H1 (cell line): Measurements from ENCODE around the gene TRIM41. TPM values are rescaled to one million over a fixed set of nuclear protein-coding genes. Genes with fewer than 3 reads are reported as not detected.

ENCODE experiments used
- ATF2 ChIP-seq: IDR thresholded peaks from 2 replicates; pipeline ENCODE4 v1.6.1; 2012; ENCODE audit warnings: low read length, inconsistent platforms
- HDAC2 ChIP-seq, 2 experiments: fragments of 300-600 bp in 1 of 2; sonication (generic) in 1 of 2; IDR thresholded peaks; 2 replicates each; pipeline ENCODE4 v1.6.1; 2011 to 2012; ENCODE audit warnings: low read depth in 2 of 2, low read length in 2 of 2, mild to moderate bottlenecking in 2 of 2, moderate library complexity in 2 of 2, borderline replicate concordance in 1 of 2, inconsistent platforms in 1 of 2
- JUN ChIP-seq: IDR thresholded peaks from 2 replicates; pipeline ENCODE4 v1.6.1; 2011; ENCODE audit warnings: low read depth, mild to moderate bottlenecking, improper control_type of control experiment, low read length
- NANOG ChIP-seq: IDR thresholded peaks from 2 replicates; pipeline ENCODE4 v1.6.1; 2011; ENCODE audit warnings: low read length, low read depth, mild to moderate bottlenecking, inconsistent platforms; ENCODE audit not compliant: insufficient read depth, poor library complexity, severe bottlenecking
- RNF2 ChIP-seq: fragments of 200-900, 300-1000 bp; sonication (generic); IDR thresholded peaks from 2 replicates; pipeline ENCODE4 v1.7.1; 2016; ENCODE audit warnings: borderline replicate concordance, low read depth, mild to moderate bottlenecking, antibody characterized with exemption, low read length; ENCODE audit not compliant: poor library complexity, severe bottlenecking; ENCODE audit errors: missing control alignments
- SIN3A ChIP-seq, 2 experiments: IDR thresholded peaks in 1 of 2; conservative IDR thresholded peaks in 1 of 2; 2 replicates each; pipeline ENCODE4 v1.6.1; 2011 to 2012; ENCODE audit warnings: low read length in 2 of 2, improper control_type of control experiment in 1 of 2, low read depth in 1 of 2, mild to moderate bottlenecking in 1 of 2
- SRF ChIP-seq: IDR thresholded peaks from 2 replicates; pipeline ENCODE4 v1.6.1; 2011; ENCODE audit warnings: mild to moderate bottlenecking, low read depth, low read length, moderate library complexity
- TAF7 ChIP-seq: optimal IDR thresholded peaks from 2 replicates; pipeline ENCODE3; 2011; ENCODE audit warnings: low read depth, mild to moderate bottlenecking, inconsistent platforms, low read length, moderate library complexity, borderline replicate concordance
- polyA plus RNA-seq, 7 experiments: library from polyadenylated mRNA; depleted of rRNA in 3 of 7; stranded (reverse) in 5 of 7; unstranded in 2 of 7; fragments of >200 nt in 5 of 7; fragments of 200-250 nt in 2 of 7; gene quantifications; 1 replicate in 5 of 7; 2 replicates in 1 of 7; 4 replicates in 1 of 7; pipeline versions ENCODE4 v1.2.1 to v1.2.3, GENCODE V29; 2011 to 2013; ENCODE audit warnings: missing spikeins in 2 of 7, mixed read lengths in 2 of 7
- total RNA-seq: library from RNA; stranded (reverse); fragmentation: NEBNext Ultra II Directional; extraction: Animal tissue kit (Norgen Biotek cat#: 25700); gene quantifications from 2 replicates; pipeline ENCODE4 v1.2.1, GENCODE V29; 2021

The TRIM41 gene
- total and polyA plus RNA-seq, 2 of the 8 experiments (the other 6 are each of a cell fraction or from before 2014, with no cell fraction given): 12.9 to 21.6 TPM

GRCh38 chr5:181207214-181207959 lies 15.7 kb upstream of the TRIM41 start (continued):
- TF ChIP-seq HDAC2 (IDR thresholded peaks at IDR 0.05; ENCODE audit: borderline replicate concordance in 1 of 2, low read depth in 2 of 2, low read length in 2 of 2): no peak
- no peak for TF ChIP-seq JUN
- TF ChIP-seq SIN3A (conservative IDR thresholded peaks at IDR 0.05 in 1 of 2, IDR thresholded peaks at IDR 0.05 in 1 of 2; ENCODE audit: low read depth in 1 of 2, low read length in 2 of 2): 0 out of 4 replicates have a peak, but pooled peaks of 1 of the 2 experiments have one; percentile 29
- TF ChIP-seq RNF2: no peak
- TF ChIP-seq TAF7: peak; percentile 27
- no peak for TF ChIP-seq NANOG
- no peak for TF ChIP-seq SRF
- peak; percentile 72; the same call in 1 of the 2 replicates for TF ChIP-seq ATF2
